GM13977 (cell line): Measurements from ENCODE around the gene LRP1-AS.

ENCODE experiments used
- DNase-seq: peaks from one replicate; pipeline ENCODE4 v3.0.0; 2012; ENCODE audit warnings: low spot score
- in situ Hi-C: fragments of 300-500 bp; cut with MboI; formaldehyde crosslinking; loops from one replicate; pipeline ENCODE4 v1.12.0; 2022; ENCODE audit warnings: low sequenced_read_pairs, low pct_unique_long_range_greater_than_20kb, mixed read lengths, inconsistent platforms; ENCODE audit not compliant: unreplicated experiment
- TF ChIP-seq, protein P1 (sequence below): IDR thresholded peaks from 2 replicates; pipeline ENCODE4 v1.5.1; 2012; ENCODE audit warnings: mild to moderate bottlenecking, control low read depth; ENCODE audit not compliant: insufficient read depth; ENCODE audit errors: extremely low read depth, missing control alignments

The LRP1-AS gene

DNA sequence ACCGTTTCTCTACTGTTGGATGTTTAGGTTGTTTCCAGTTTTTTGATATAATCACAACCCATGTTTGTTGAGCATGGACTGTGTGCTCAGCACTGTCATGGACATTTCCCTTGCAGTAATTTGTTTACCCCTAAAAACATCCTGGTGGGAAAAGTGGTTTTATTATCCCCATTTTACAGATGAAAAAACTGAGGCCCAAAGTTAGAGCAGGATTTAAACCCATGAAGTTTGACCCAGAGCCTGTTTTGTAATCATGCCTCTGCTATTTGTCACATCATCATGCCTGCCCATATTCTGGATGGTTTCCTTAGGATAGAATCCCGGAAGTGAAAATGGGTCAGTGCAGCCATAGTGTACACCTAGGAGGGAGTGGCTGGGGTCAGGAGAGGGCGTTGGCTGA, 17.0 kb upstream of the LRP1-AS start:
- no peak for DNase-seq
- in situ Hi-C loops: no loop called here
- TF ChIP-seq, protein P1, sequence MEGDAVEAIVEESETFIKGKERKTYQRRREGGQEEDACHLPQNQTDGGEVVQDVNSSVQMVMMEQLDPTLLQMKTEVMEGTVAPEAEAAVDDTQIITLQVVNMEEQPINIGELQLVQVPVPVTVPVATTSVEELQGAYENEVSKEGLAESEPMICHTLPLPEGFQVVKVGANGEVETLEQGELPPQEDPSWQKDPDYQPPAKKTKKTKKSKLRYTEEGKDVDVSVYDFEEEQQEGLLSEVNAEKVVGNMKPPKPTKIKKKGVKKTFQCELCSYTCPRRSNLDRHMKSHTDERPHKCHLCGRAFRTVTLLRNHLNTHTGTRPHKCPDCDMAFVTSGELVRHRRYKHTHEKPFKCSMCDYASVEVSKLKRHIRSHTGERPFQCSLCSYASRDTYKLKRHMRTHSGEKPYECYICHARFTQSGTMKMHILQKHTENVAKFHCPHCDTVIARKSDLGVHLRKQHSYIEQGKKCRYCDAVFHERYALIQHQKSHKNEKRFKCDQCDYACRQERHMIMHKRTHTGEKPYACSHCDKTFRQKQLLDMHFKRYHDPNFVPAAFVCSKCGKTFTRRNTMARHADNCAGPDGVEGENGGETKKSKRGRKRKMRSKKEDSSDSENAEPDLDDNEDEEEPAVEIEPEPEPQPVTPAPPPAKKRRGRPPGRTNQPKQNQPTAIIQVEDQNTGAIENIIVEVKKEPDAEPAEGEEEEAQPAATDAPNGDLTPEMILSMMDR: no peak

DNA sequence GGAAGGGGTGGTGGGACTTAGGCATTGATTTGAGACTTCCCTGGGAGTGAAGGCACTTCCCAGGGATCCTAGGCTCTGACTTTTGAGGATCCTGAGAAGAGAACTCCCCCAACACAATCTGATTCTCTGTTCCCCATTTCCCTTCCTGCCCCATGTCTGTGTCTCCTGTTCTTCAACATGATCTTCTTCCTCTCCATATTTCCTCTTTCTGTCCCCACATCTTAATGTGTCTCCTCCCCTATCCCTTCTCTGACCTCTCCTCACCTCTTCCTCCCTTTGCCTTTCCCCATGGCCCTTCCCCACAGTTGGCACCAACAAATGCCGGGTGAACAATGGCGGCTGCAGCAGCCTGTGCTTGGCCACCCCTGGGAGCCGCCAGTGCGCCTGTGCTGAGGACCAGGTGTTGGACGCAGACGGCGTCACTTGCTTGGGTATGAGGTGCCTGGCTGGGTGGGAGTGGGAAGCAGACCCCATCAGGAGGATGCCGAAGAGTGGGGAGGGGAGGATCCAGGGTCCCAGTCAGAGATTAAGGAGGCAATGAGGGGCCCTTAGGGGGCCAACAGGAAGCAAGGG, 15.2 kb upstream of the LRP1-AS start:
- in situ Hi-C loops: no loop called here
- DNase-seq: no peak
- TF ChIP-seq, protein P1: no peak

DNA sequence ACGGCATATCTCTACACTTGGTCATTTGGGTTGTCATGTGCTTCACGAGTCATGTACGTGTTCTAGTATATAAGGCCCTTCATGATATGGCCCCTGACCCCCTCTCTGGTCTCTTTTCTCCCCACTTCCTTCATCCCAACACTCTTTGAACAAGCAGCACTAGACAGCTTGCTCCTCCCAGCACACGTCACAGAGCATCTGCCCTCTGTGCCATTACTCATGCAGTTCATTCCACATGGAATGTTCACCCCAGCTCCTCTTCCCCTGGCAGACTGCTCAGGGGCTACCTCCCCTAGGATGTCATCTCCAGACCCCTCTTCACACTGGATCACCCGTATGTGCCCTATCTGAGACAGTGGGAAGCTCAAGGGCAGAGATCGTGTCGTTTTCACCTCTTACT, 14.1 kb upstream of the LRP1-AS start:
- no peak for DNase-seq
- in situ Hi-C loops: no loop called here
- TF ChIP-seq, protein P1: no peak

DNA sequence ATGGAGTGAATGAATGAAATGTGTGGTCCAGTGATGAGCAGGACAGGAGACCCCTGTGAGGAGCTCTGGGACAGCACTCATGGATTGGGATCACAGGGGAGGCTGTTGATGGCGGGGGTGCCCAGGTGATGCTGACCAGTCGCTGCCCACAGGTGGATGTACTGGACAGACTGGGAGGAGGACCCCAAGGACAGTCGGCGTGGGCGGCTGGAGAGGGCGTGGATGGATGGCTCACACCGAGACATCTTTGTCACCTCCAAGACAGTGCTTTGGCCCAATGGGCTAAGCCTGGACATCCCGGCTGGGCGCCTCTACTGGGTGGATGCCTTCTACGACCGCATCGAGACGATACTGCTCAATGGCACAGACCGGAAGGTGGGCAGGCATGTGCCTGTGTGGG, 13.3 kb upstream of the LRP1-AS start:
- TF ChIP-seq, protein P1: no peak
- in situ Hi-C loops: no loop called here
- DNase-seq: no peak

DNA sequence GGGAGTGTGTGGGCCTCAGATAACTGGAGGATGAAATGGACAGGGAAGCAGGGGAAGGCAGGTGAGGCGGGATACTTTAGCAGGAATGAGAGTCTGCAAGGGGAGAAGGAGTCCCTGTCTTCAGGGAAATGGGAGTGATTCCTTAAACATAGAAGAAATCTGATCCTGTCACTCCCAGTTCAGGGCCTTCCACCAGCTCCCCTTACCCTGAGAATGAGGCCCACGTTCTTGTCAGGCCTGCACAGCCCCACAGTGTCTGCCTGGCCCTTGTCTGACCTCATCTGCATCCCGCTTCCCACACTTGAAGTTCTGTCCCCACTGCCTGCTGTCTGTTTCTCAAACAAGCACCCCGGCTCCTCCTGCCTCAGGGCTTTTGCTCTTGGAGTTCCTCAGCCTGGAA, 12.6 kb upstream of the LRP1-AS start:
- TF ChIP-seq, protein P1: no peak
- DNase-seq: no peak
- in situ Hi-C loops: no loop called here

DNA sequence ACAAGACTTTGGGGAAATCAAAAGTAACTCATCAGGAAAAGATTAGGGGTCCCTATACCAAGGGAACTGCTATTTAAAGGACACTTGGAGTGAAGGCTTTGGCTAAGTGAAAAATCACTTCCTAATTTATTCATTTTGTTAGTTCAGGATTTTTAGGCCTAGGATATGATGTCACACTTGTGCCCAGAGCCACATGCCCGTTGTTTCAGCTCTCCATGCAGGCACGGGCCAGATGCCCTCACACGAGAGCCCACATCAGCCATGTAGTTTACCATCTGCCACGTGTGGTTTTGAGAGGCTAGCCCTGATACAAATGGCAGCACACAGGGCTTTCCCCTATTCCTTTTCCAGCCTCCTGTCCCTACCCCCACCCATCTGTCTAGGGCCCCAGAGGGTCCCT, 11.9 kb upstream of the LRP1-AS start:
- no peak for DNase-seq
- TF ChIP-seq, protein P1: no peak
- in situ Hi-C loops: no loop called here

DNA sequence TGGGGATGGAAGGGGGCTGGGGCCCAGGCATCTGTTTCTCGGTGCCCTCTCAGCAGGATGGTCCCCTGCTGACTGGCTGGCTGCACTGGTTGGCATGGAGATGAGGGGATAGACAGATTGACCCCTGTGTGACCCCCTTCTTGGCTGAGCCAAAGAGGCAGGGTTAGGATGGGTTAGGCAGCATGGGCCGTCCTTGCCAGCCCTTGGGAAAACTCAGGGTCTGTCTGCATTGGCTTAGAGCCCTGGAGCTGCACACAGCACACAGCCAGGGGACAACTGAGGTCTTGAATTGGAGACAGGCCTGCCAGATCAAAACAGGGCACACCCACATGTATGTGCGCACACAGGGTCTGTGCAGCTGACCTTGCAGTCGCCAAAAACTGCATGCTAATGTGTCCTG, 11.2 kb upstream of the LRP1-AS start:
- TF ChIP-seq, protein P1: no peak
- in situ Hi-C loops: no loop called here

More for the DNA sequence above, 11.2 kb upstream of the LRP1-AS start:
- DNase-seq: no peak
